ENCODE data around the gene VOPP1.
"Not testable (repeated sequence)": the region's sequence is repeated elsewhere in the genome, so short reads cannot be mapped to it uniquely, and the experiment has no call there.

VOPP1 gene

GRCh38 chr7:55476852-55477780, 95.2 kb downstream of the VOPP1 start:
- Mint-ChIP-seq H3K27ac (no peak overlapping the region), H3K4me3 (no peak overlapping the region)
- no peak for DNase-seq

GRCh38 chr7:55475855-55476803, 96.2 kb downstream of the VOPP1 start:
- no peak for ATAC-seq
- H3K4me3 Mint-ChIP-seq: no peak overlapping the region
- peaks cover 6% of the 10 kb centered on the region for H3K36me3 Mint-ChIP-seq (ENCODE audit: low read depth)
- H3K27ac Mint-ChIP-seq: peak overlapping the region; percentile 50
- H3K4me1 Mint-ChIP-seq: peaks cover 61% of the 10 kb centered on the region
- no peak for DNase-seq
- H3K27me3 Mint-ChIP-seq: no peaks in the 10 kb centered on the region
- no peaks in the 10 kb centered on the region for H3K9me3 Mint-ChIP-seq

More at GRCh38 chr7:55476852-55477780, 95.2 kb downstream of the VOPP1 start:
- Mint-ChIP-seq H3K4me1 (peaks cover 59% of the 10 kb centered on the region), H3K36me3 (ENCODE audit: low read depth) (peaks cover 6% of the 10 kb centered on the region), H3K27me3 (no peaks in the 10 kb centered on the region), H3K9me3 (no peaks in the 10 kb centered on the region)
- no peak for ATAC-seq

GRCh38 chr7:55474944-55475854, 97.1 kb downstream of the VOPP1 start:
- H3K4me1 Mint-ChIP-seq: peaks cover 60% of the 10 kb centered on the region

GRCh38 chr7:55473932-55474331, 98.4 kb downstream of the VOPP1 start:
- Mint-ChIP-seq H3K4me1 (peaks cover 71% of the 10 kb centered on the region), H3K4me3 (no peak overlapping the region), H3K36me3 (ENCODE audit: low read depth) (peaks cover 7% of the 10 kb centered on the region), H3K27me3 (no peaks in the 10 kb centered on the region), H3K9me3 (no peaks in the 10 kb centered on the region), H3K27ac (no peak overlapping the region)
- no peak for ATAC-seq
- no peak for DNase-seq

More at GRCh38 chr7:55474944-55475854, 97.1 kb downstream of the VOPP1 start:
- Mint-ChIP-seq H3K36me3 (ENCODE audit: low read depth) (peaks cover 6% of the 10 kb centered on the region), H3K4me3 (no peak overlapping the region), H3K27ac (peak overlapping the region; percentile 50), H3K27me3 (no peaks in the 10 kb centered on the region), H3K9me3 (no peaks in the 10 kb centered on the region)
- no peak for DNase-seq
- peak; percentile 54 for ATAC-seq

- DNase-seq (no peak), ATAC-seq (no peak)
- H3K27me3 Mint-ChIP-seq: no peaks in the 10 kb centered on the region
- H3K36me3 Mint-ChIP-seq (ENCODE audit: low read depth): peaks cover 9% of the 10 kb centered on the region
- H3K4me3 Mint-ChIP-seq: no peak overlapping the region
- no peaks in the 10 kb centered on the region for H3K9me3 Mint-ChIP-seq
- H3K27ac Mint-ChIP-seq: no peak overlapping the region
- H3K4me1 Mint-ChIP-seq: peaks cover 72% of the 10 kb centered on the region
Observed at GRCh38 chr7:55472928-55473725, 99.2 kb downstream of the VOPP1 start.

- Mint-ChIP-seq H3K4me1 (peaks cover 72% of the 10 kb centered on the region), H3K36me3 (ENCODE audit: low read depth) (peaks cover 11% of the 10 kb centered on the region)
- not testable (repeated sequence) for H3K4me3 Mint-ChIP-seq, H3K27me3 Mint-ChIP-seq, H3K27ac Mint-ChIP-seq, DNase-seq, H3K9me3 Mint-ChIP-seq
- peak; percentile 15 for ATAC-seq
Observed at GRCh38 chr7:55472406-55472805, 99.9 kb downstream of the VOPP1 start.

- ATAC-seq, H3K27ac Mint-ChIP-seq: not testable (repeated sequence)
- H3K4me1 Mint-ChIP-seq: peaks cover 66% of the 10 kb centered on the region
Observed at GRCh38 chr7:55471594-55471993, 100.7 kb downstream of the VOPP1 start.

GRCh38 chr7:55470261-55470660, 102.0 kb downstream of the VOPP1 start:
- peak overlapping the region; percentile 53 for H3K27ac Mint-ChIP-seq
- ATAC-seq (no peak), DNase-seq (no peak)
- H3K4me1 Mint-ChIP-seq: peaks cover 61% of the 10 kb centered on the region
- no peaks in the 10 kb centered on the region for H3K27me3 Mint-ChIP-seq
- peaks cover 26% of the 10 kb centered on the region for H3K36me3 Mint-ChIP-seq (ENCODE audit: low read depth)
- H3K9me3 Mint-ChIP-seq: no peaks in the 10 kb centered on the region
- no peak overlapping the region for H3K4me3 Mint-ChIP-seq

More at GRCh38 chr7:55471594-55471993, 100.7 kb downstream of the VOPP1 start:
- DNase-seq, H3K4me3 Mint-ChIP-seq, H3K27me3 Mint-ChIP-seq, H3K9me3 Mint-ChIP-seq: not testable (repeated sequence)
- H3K36me3 Mint-ChIP-seq (ENCODE audit: low read depth): peaks cover 17% of the 10 kb centered on the region

GRCh38 chr7:55469721-55470120, 102.6 kb downstream of the VOPP1 start:
- Mint-ChIP-seq H3K36me3 (ENCODE audit: low read depth) (peaks cover 31% of the 10 kb centered on the region), H3K9me3 (no peaks in the 10 kb centered on the region), H3K27me3 (no peaks in the 10 kb centered on the region), H3K4me1 (peaks cover 56% of the 10 kb centered on the region), H3K4me3 (no peak overlapping the region), H3K27ac (peak overlapping the region; percentile 52)
- ATAC-seq: no peak
- no peak for DNase-seq

GRCh38 chr7:55469271-55469681, 103.0 kb downstream of the VOPP1 start:
- H3K4me1 Mint-ChIP-seq: peaks cover 52% of the 10 kb centered on the region
- no peaks in the 10 kb centered on the region for H3K27me3 Mint-ChIP-seq
- ATAC-seq: peak; percentile 53
- DNase-seq: no peak
- peaks cover 35% of the 10 kb centered on the region for H3K36me3 Mint-ChIP-seq (ENCODE audit: low read depth)
- H3K4me3 Mint-ChIP-seq: no peak overlapping the region
- H3K27ac Mint-ChIP-seq: peak overlapping the region; percentile 52
- no peaks in the 10 kb centered on the region for H3K9me3 Mint-ChIP-seq

GRCh38 chr7:55468495-55468894, 103.8 kb downstream of the VOPP1 start:
- no peak overlapping the region for H3K4me3 Mint-ChIP-seq
- H3K4me1 Mint-ChIP-seq: peaks cover 47% of the 10 kb centered on the region
- peaks cover 36% of the 10 kb centered on the region for H3K36me3 Mint-ChIP-seq (ENCODE audit: low read depth)
- no peak for ATAC-seq
- H3K27ac Mint-ChIP-seq: peak overlapping the region; percentile 77
- H3K9me3 Mint-ChIP-seq: no peaks in the 10 kb centered on the region
- DNase-seq: no peak
- no peaks in the 10 kb centered on the region for H3K27me3 Mint-ChIP-seq

- no peak for ATAC-seq
- DNase-seq: no peak
- peaks cover 4% of the 10 kb centered on the region for H3K9me3 Mint-ChIP-seq
- H3K27ac Mint-ChIP-seq: no peak overlapping the region
- H3K4me3 Mint-ChIP-seq: no peak overlapping the region
- H3K27me3 Mint-ChIP-seq: no peaks in the 10 kb centered on the region
- peaks cover 51% of the 10 kb centered on the region for H3K4me1 Mint-ChIP-seq
- H3K36me3 Mint-ChIP-seq (ENCODE audit: low read depth): peaks cover 43% of the 10 kb centered on the region
Observed at GRCh38 chr7:55467047-55467593, 105.2 kb downstream of the VOPP1 start.

GRCh38 chr7:55465691-55466090, 106.6 kb downstream of the VOPP1 start:
- Mint-ChIP-seq H3K36me3 (ENCODE audit: low read depth) (peaks cover 52% of the 10 kb centered on the region), H3K27ac (no peak overlapping the region), H3K9me3 (peaks cover 15% of the 10 kb centered on the region), H3K4me1 (peaks cover 54% of the 10 kb centered on the region), H3K4me3 (no peak overlapping the region), H3K27me3 (no peaks in the 10 kb centered on the region)
- DNase-seq: no peak
- ATAC-seq: no peak
